GM19043 (cell line): ENCODE results near the gene ASPG.

Experiments used
- ATAC-seq: cut with Tn5 transposase; IDR thresholded peaks from one replicate; pipeline ENCODE4 v1.9.1; 2021; ENCODE audit warnings: low read depth; ENCODE audit not compliant: unreplicated experiment

Gene ASPG

DNA sequence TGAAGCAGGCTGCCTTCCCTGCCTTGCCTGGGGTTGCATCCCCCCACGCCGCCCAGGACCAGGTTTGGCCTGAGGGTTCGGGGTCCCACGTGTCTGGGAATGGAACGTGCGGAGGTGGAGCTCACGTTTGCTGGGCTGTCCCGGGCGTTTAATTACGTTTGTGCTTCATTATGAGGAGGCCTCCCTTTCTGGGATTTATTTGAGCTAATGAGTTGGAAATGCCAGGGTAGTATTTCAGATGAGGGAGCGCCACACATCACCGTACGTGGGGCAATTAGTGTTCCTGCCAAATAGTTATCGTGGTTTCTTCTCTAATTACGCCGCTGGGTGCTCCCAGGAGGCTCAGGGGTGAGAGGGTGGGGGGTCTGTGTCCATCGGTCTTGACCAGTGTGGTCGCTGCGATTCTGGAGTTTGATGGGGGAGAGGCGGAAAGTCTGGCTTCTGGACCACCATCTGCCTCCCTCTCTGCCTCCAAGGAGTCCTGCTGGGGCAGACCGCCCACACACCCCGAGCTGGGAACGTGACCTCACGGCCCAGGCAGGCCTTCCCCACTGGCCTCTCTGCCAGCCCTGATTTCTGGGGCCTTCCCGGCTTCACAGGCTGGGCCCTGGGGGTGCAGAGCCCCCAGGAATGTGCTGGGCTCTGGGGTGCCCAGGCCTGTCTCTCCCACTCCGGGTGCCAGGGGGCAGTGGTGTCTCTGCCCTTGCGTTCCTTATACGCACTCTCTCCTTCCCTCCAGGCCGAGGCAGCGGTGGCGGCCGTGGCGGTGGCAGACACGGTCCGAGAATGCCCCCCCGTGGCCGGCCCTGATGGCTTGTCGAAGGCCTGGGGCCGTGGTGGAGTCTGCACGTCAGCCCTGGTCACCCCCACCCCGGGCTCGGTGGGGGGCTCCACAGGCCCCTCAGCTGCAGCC, 71.8 kb downstream of the ASPG start:
- no peak for ATAC-seq

GRCh38 chr14:104158827-104159798, 73.6 kb downstream of the ASPG start:
- no peak for ATAC-seq

DNA sequence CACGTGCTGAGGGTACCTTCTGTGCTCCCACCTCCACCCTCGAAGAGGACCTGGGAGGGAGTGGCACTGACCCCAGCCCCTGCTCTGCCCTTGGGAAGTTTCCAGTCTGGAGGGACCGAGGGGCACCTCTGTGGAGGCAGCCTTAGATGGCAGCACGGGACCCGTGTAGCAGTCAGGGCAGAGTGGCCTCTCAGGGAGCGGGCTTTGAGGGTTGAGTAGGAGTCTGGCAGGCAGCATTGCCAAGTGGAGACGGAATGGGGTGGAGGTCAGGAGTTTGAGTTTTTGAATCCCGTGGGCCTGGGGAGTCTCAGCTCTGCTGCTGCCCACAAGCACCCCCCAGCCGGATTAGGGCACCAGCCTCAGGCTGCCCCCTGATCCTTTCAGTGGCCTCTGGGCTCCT, 74.5 kb downstream of the ASPG start:
- ATAC-seq = no peak

DNA sequence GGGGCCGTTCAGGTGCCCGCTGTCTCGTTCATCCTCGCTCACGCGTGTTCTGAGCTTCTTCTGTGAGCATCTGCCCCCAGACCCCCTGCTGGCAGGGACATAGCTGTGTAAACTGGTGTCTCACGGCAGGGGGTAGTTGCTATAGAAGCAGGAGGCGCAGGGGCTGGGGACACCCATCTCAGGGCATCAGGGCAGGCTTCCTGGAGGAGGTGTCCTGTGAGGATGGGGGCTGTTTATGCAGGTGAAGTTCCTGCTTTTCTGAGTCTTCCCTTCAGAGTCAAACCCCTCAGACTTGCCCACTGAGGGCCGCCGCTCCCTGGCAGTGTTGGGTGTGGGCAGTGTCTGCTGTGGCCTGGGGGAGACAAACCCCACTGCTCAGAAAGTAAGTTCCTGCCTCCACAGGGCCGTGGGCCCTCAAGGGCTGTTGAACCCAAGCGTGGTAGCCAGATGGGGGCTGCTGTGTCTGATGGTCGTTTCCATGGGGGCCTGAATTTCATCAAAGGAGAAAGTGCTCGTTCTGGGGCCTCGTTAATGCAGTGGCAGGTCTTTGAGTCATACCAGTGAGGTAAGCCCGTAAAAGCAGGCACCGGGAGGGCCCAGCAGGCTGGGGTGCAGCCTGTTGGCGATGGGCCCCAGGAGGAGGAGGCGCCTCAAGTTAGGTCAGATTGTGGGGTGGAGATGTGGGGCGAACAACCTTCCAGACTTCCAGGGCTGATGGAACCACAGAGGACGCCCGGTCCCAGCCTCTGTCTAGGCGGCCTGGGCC, 76.3 kb downstream of the ASPG start:
- no peak for ATAC-seq

GRCh38 chr14:104162495-104162894, 77.0 kb downstream of the ASPG start:
- ATAC-seq = no peak

DNA sequence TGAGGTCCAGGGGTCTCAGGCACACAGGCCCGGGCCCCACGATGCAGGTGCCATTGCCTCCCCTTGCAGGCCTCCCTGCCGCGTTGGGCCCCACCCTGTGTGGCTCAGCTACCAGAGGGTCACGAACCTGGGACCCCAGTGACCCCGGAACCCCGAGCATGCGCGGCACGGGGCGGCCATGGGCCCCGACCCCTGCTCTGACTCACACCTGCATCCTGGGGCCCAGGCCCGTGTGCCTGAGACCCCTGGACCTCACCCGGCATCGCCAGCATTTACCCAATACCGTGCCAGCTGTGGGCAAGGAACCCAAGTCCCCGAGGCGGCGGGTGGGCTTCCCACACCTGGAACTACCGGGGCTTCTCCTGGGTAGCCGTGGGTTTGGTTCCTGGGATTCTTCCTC, 78.0 kb downstream of the ASPG start:
- ATAC-seq = no peak

- no peak for ATAC-seq
Observed at GRCh38 chr14:104164041-104164440, 78.5 kb downstream of the ASPG start.

- no peak for ATAC-seq
Observed at GRCh38 chr14:104164512-104164911, 79.0 kb downstream of the ASPG start.
